Mesenchymal stem cell (in vitro differentiated cells and primary cell): ENCODE results near the gene LRRC14B.

Source experiments
- DNase-seq: peaks from one replicate; pipeline ENCODE4 v3.0.0-alpha.2; 2013
- H2AFZ ChIP-seq: one replicate; pipeline ENCODE4 v1.6.1; 2013; ENCODE audit warnings: low read depth, mild to moderate bottlenecking, control low read depth, inconsistent platforms, low read length, moderate library complexity
- H2AK5ac ChIP-seq: 2 replicates; pipeline ENCODE4 v1.6.1; 2013; ENCODE audit warnings: low read length, moderate library complexity, mild to moderate bottlenecking, inconsistent platforms; ENCODE audit not compliant: severe bottlenecking
- H2BK120ac ChIP-seq: one replicate; pipeline ENCODE4 v1.6.1; 2013; ENCODE audit warnings: low read depth, mild to moderate bottlenecking, inconsistent platforms, low read length, moderate library complexity
- H2BK12ac ChIP-seq, 2 experiments: one replicate each; pipeline ENCODE4 v1.6.1; 2013; ENCODE audit warnings: inconsistent platforms in 2 of 2, low read length in 2 of 2, mild to moderate bottlenecking in 2 of 2, moderate library complexity in 2 of 2, control low read depth in 1 of 2
- H2BK15ac ChIP-seq: one replicate; pipeline ENCODE4 v1.6.1; 2013; ENCODE audit warnings: mild to moderate bottlenecking, low read depth, inconsistent platforms; ENCODE audit not compliant: poor library complexity, severe bottlenecking
- H2BK5ac ChIP-seq: 2 replicates; pipeline ENCODE4 v1.6.1; 2013; ENCODE audit warnings: low read depth, mild to moderate bottlenecking, low read length, control low read depth, inconsistent platforms; ENCODE audit not compliant: poor library complexity, severe bottlenecking
- H3K14ac ChIP-seq, 2 experiments: one replicate each; pipeline ENCODE4 v1.6.1; 2013; ENCODE audit warnings: inconsistent platforms in 2 of 2, low read length in 2 of 2, control low read depth in 1 of 2, mild to moderate bottlenecking in 1 of 2, moderate library complexity in 1 of 2
- H3K18ac ChIP-seq, 2 experiments: one replicate each; pipeline ENCODE4 v1.6.1; 2013; ENCODE audit warnings: inconsistent platforms in 2 of 2, low read length in 2 of 2, control low read depth in 1 of 2, low read depth in 1 of 2, mild to moderate bottlenecking in 1 of 2
- H3K23ac ChIP-seq, 2 experiments: one replicate each; pipeline ENCODE4 v1.6.1; 2013; ENCODE audit warnings: inconsistent platforms in 2 of 2, low read length in 2 of 2, mild to moderate bottlenecking in 2 of 2, moderate library complexity in 2 of 2, control low read depth in 1 of 2
- H3K27ac ChIP-seq: 2 replicates; pipeline ENCODE4 v1.5.1; 2013; ENCODE audit warnings: mild to moderate bottlenecking, moderate library complexity, low read length, control low read depth, inconsistent platforms; ENCODE audit not compliant: poor library complexity, severe bottlenecking
- H3K27me3 ChIP-seq, 2 experiments: 2 replicates each; pipeline versions ENCODE4 v1.6.1 to v1.7.0; 2013; ENCODE audit warnings: low read length in 2 of 2, mild to moderate bottlenecking in 2 of 2, moderate library complexity in 2 of 2, control low read depth in 1 of 2, inconsistent platforms in 1 of 2; ENCODE audit not compliant: control insufficient read depth in 1 of 2, insufficient read depth in 1 of 2
- H3K36me3 ChIP-seq, 2 experiments: 2 replicates each; pipeline versions ENCODE4 v1.6.1 to v1.7.0; 2013; ENCODE audit warnings: low read length in 2 of 2, control low read depth in 1 of 2, inconsistent platforms in 1 of 2, low read depth in 1 of 2, mild to moderate bottlenecking in 1 of 2; ENCODE audit not compliant: insufficient read depth in 2 of 2, control insufficient read depth in 1 of 2
- H3K4ac ChIP-seq, 2 experiments: one replicate each; pipeline ENCODE4 v1.6.1; 2013; ENCODE audit warnings: inconsistent platforms in 2 of 2, low read length in 2 of 2, mild to moderate bottlenecking in 2 of 2, moderate library complexity in 2 of 2, control low read depth in 1 of 2, low read depth in 1 of 2
- H3K4me1 ChIP-seq: 2 replicates; pipeline ENCODE4 v1.6.1; 2013; ENCODE audit warnings: low read depth, low read length, control low read depth; ENCODE audit not compliant: control insufficient read depth, insufficient read depth
- H3K4me2 ChIP-seq: 2 replicates; pipeline ENCODE4 v1.6.1; 2013; ENCODE audit warnings: low read length, mild to moderate bottlenecking, inconsistent platforms; ENCODE audit not compliant: poor library complexity, severe bottlenecking
- H3K4me3 ChIP-seq, 2 experiments: 2 replicates each; pipeline versions ENCODE4 v1.5.1 to v1.7.0; 2013; ENCODE audit warnings: low read length in 2 of 2, mild to moderate bottlenecking in 2 of 2, control low read depth in 1 of 2, low read depth in 1 of 2; ENCODE audit not compliant: insufficient read depth in 1 of 2
- H3K79me1 ChIP-seq: replicated peaks from 2 replicates; pipeline ENCODE4 v1.6.1; 2013; ENCODE audit warnings: mild to moderate bottlenecking, control low read depth, low read length, inconsistent platforms; ENCODE audit not compliant: poor library complexity, severe bottlenecking
- H3K9ac ChIP-seq: 2 replicates; pipeline ENCODE4 v1.7.0; 2013; ENCODE audit warnings: mild to moderate bottlenecking, low read length, moderate library complexity
- H3K9me3 ChIP-seq: 2 replicates; pipeline ENCODE4 v1.7.0; 2013; ENCODE audit warnings: mild to moderate bottlenecking, low read length; ENCODE audit not compliant: control insufficient read depth
- H4K8ac ChIP-seq: one replicate; pipeline ENCODE4 v1.6.1; 2013; ENCODE audit warnings: inconsistent platforms, mild to moderate bottlenecking, low read length, moderate library complexity
- H4K91ac ChIP-seq: one replicate; pipeline ENCODE4 v1.6.1; 2013; ENCODE audit warnings: mild to moderate bottlenecking, low read length, inconsistent platforms
- WGBS: methylation state at CpG from one replicate; pipeline ENCODE4 v1.1.7; 2013; ENCODE audit warnings: mixed read lengths; 5-methylcytosine and 5-hydroxymethylcytosine counted together

The LRRC14B gene

GRCh38 chr5:144941-145340 is 46.4 kb upstream of the LRRC14B start:
- no peaks in the 10 kb centered on the region for H3K4me1 ChIP-seq
- 84% methylated on average over 8 of the region's 8 CpGs for WGBS
- peaks cover 31% of the 10 kb centered on the region for H3K9me3 ChIP-seq
- H4K91ac ChIP-seq: no peak overlapping the region
- H3K18ac ChIP-seq: no peak overlapping the region
- H3K9ac ChIP-seq: no peak overlapping the region
- H2BK15ac ChIP-seq: no peak overlapping the region
- H2BK120ac ChIP-seq: no peak overlapping the region
- no peak overlapping the region for H3K4me3 ChIP-seq
- H3K36me3 ChIP-seq: no peaks in the 10 kb centered on the region
- H3K14ac ChIP-seq: no peak overlapping the region
- H2AK5ac ChIP-seq: no peak overlapping the region
- no peak overlapping the region for H4K8ac ChIP-seq
- no peak overlapping the region for H3K23ac ChIP-seq
- H2AFZ ChIP-seq: no peak overlapping the region
- DNase-seq: no peak
- no peak overlapping the region for H3K27ac ChIP-seq
- peaks cover 17 to 18% of the 10 kb centered on the region in 2 experiments for H3K27me3 ChIP-seq
- H3K4me2 ChIP-seq: no peak overlapping the region
- no peak overlapping the region for H2BK5ac ChIP-seq
- no peaks in the 10 kb centered on the region for H3K79me1 ChIP-seq
- no peak overlapping the region for H2BK12ac ChIP-seq
- no peak overlapping the region for H3K4ac ChIP-seq

- WGBS: 84% methylated on average over 7 of the region's 7 CpGs
- Histone ChIP-seq H3K79me1 (no peaks in the 10 kb centered on the region), H2AK5ac (no peak overlapping the region), H3K4me1 (no peaks in the 10 kb centered on the region), H2AFZ (no peak overlapping the region), H4K8ac (no peak overlapping the region), H2BK5ac (no peak overlapping the region), H3K18ac (no peak overlapping the region), H3K9me3 (peaks cover 31% of the 10 kb centered on the region), H2BK120ac (no peak overlapping the region), H3K23ac (no peak overlapping the region), H3K4me3 (no peak overlapping the region), H3K14ac (no peak overlapping the region), H3K36me3 (no peaks in the 10 kb centered on the region), H3K4ac (no peak overlapping the region), H3K9ac (no peak overlapping the region), H3K4me2 (no peak overlapping the region), H2BK12ac (no peak overlapping the region), H2BK15ac (no peak overlapping the region), H3K27ac (no peak overlapping the region), H3K27me3 (peaks cover 17 to 19% of the 10 kb centered on the region in 2 experiments), H4K91ac (no peak overlapping the region)
- DNase-seq: no peak
Observed at GRCh38 chr5:145585-146323, 45.5 kb upstream of the LRRC14B start.

- Histone ChIP-seq H2BK12ac (no peak overlapping the region), H3K36me3 (no peaks in the 10 kb centered on the region), H4K8ac (no peak overlapping the region), H2AFZ (no peak overlapping the region), H3K27me3 (peaks cover 8 to 21% of the 10 kb centered on the region in 2 experiments), H2BK120ac (no peak overlapping the region), H3K4ac (no peak overlapping the region), H3K27ac (no peak overlapping the region), H2AK5ac (no peak overlapping the region), H3K79me1 (no peaks in the 10 kb centered on the region), H3K4me1 (no peaks in the 10 kb centered on the region), H4K91ac (no peak overlapping the region), H3K14ac (no peak overlapping the region), H3K4me3 (no peak overlapping the region), H3K9me3 (peaks cover 31% of the 10 kb centered on the region), H3K9ac (no peak overlapping the region), H3K23ac (no peak overlapping the region), H3K18ac (no peak overlapping the region), H2BK15ac (no peak overlapping the region), H2BK5ac (no peak overlapping the region), H3K4me2 (no peak overlapping the region)
- no peak for DNase-seq
- WGBS: 100% methylated on average over 1 of the region's 1 CpG
Observed at GRCh38 chr5:147751-148150, 43.5 kb upstream of the LRRC14B start.

- DNase-seq: no peak
- H2BK120ac ChIP-seq: no peak overlapping the region
- no peaks in the 10 kb centered on the region for H3K36me3 ChIP-seq
- no peak overlapping the region for H3K18ac ChIP-seq
- H3K4ac ChIP-seq: no peak overlapping the region
- H3K4me1 ChIP-seq: peaks cover 2% of the 10 kb centered on the region
- H2BK15ac ChIP-seq: no peak overlapping the region
- 78% methylated on average over 4 of the region's 6 CpGs for WGBS
- no peak overlapping the region for H3K14ac ChIP-seq
- H3K9ac ChIP-seq: no peak overlapping the region
- peaks cover 0 to 19% of the 10 kb centered on the region in 2 experiments for H3K27me3 ChIP-seq
- H3K79me1 ChIP-seq: no peaks in the 10 kb centered on the region
- no peak overlapping the region for H3K4me2 ChIP-seq
- no peak overlapping the region for H2AK5ac ChIP-seq
- H4K91ac ChIP-seq: no peak overlapping the region
- H2BK12ac ChIP-seq: no peak overlapping the region
- no peak overlapping the region for H3K23ac ChIP-seq
- H2AFZ ChIP-seq: no peak overlapping the region
- no peak overlapping the region for H2BK5ac ChIP-seq
- peaks cover 31% of the 10 kb centered on the region for H3K9me3 ChIP-seq
- no peak overlapping the region for H3K4me3 ChIP-seq
- H3K27ac ChIP-seq: no peak overlapping the region
- no peak overlapping the region for H4K8ac ChIP-seq
Observed at GRCh38 chr5:149745-150485, 41.4 kb upstream of the LRRC14B start.
